NCI-H69 (cell line): Measurements from ENCODE around the gene CAPN8.

Source experiments
- DNase-seq: peaks from one replicate; lab custom pipeline; 2025; lab: John Stamatoyannopoulos, UW

CAPN8 gene

GRCh38 chr1:223617323-223618070, 48.0 kb downstream of the CAPN8 start:
- no peak for DNase-seq

- DNase-seq, result no peak
Observed at GRCh38 chr1:223616586-223616985, 48.9 kb downstream of the CAPN8 start.

GRCh38 chr1:223611936-223612335, 53.6 kb downstream of the CAPN8 start:
- DNase-seq, result no peak

- peak; percentile 26 for DNase-seq
Observed at GRCh38 chr1:223609977-223610376, 55.5 kb downstream of the CAPN8 start.

- no peak for DNase-seq
Observed at GRCh38 chr1:223609066-223609465, 56.4 kb downstream of the CAPN8 start.

- no peak for DNase-seq
Observed at GRCh38 chr1:223558512-223558911, 107.0 kb downstream of the CAPN8 start.

- DNase-seq, result no peak
Observed at GRCh38 chr1:223557130-223557475, 108.4 kb downstream of the CAPN8 start.

GRCh38 chr1:223556414-223557129, 108.9 kb downstream of the CAPN8 start:
- peak; percentile 54 for DNase-seq

- DNase-seq, result no peak
Observed at GRCh38 chr1:223553957-223554356, 111.5 kb downstream of the CAPN8 start.

- DNase-seq, result no peak
Observed at GRCh38 chr1:223551610-223552009, 113.9 kb downstream of the CAPN8 start.

- DNase-seq, result no peak
Observed at GRCh38 chr1:223549740-223550139, 115.8 kb downstream of the CAPN8 start.

GRCh38 chr1:223547316-223548114, 118.0 kb downstream of the CAPN8 start:
- no peak for DNase-seq

- DNase-seq, result no peak
Observed at GRCh38 chr1:223545343-223545742, 120.2 kb downstream of the CAPN8 start.

GRCh38 chr1:223543560-223543959, 121.9 kb downstream of the CAPN8 start:
- no peak for DNase-seq

- DNase-seq, result no peak
Observed at GRCh38 chr1:223542831-223543230, 122.7 kb downstream of the CAPN8 start.

- DNase-seq, result no peak
Observed at GRCh38 chr1:223540485-223541106, 124.9 kb downstream of the CAPN8 start.

- DNase-seq, result no peak
Observed at GRCh38 chr1:223539750-223540149, 125.8 kb downstream of the CAPN8 start.

- no peak for DNase-seq
Observed at GRCh38 chr1:223538981-223539380, 126.5 kb downstream of the CAPN8 start.

- no peak for DNase-seq
Observed at GRCh38 chr1:223535319-223535718, 130.2 kb downstream of the CAPN8 start.

- DNase-seq, result no peak
Observed at GRCh38 chr1:223534677-223535076, 130.8 kb downstream of the CAPN8 start.

GRCh38 chr1:223533708-223534107, 131.8 kb downstream of the CAPN8 start:
- no peak for DNase-seq

GRCh38 chr1:223531742-223532341, 133.7 kb downstream of the CAPN8 start:
- peak; percentile 61 for DNase-seq
